HEK293 (cell line): ENCODE data around the gene ZFYVE19.
A peak's percentile ranks its signal among the peaks of the same experiment; 100 is the strongest.

Experiments
- BCL11B ChIP-seq: fragments of 450-650 bp; formaldehyde crosslinking; IDR thresholded peaks from 2 replicates; pipeline ENCODE4 v1.5.1; 2016; ENCODE audit warnings: low read depth, missing biosample characterization, missing genetic modification characterization
- EGR2 ChIP-seq: fragments of 450-650 bp; formaldehyde crosslinking; IDR thresholded peaks from 2 replicates; pipeline ENCODE4 v1.5.1; 2016; ENCODE audit warnings: low read depth, missing biosample characterization, missing genetic modification characterization
- FEZF1 ChIP-seq: fragments of 450-650 bp; formaldehyde crosslinking; IDR thresholded peaks from 2 replicates; pipeline ENCODE4 v1.5.1; 2016; ENCODE audit warnings: missing biosample characterization, missing genetic modification characterization
- IKZF3 ChIP-seq: fragments of 450-650 bp; IDR thresholded peaks from 2 replicates; pipeline ENCODE4 v1.5.0; 2018; ENCODE audit warnings: missing biosample characterization, mild to moderate bottlenecking, missing genetic modification characterization, moderate library complexity
- SP7 ChIP-seq: fragments of 450-650 bp; formaldehyde crosslinking; IDR thresholded peaks from 2 replicates; pipeline ENCODE4 v1.5.1; 2016; ENCODE audit warnings: missing biosample characterization, missing genetic modification characterization
- TCF7L2 ChIP-seq: IDR thresholded peaks from 2 replicates; pipeline ENCODE4 v1.6.1; 2011; ENCODE audit warnings: low read depth, mild to moderate bottlenecking, inconsistent platforms, low read length, moderate library complexity, borderline replicate concordance
- WT1 ChIP-seq: fragments of 450-650 bp; formaldehyde crosslinking; IDR thresholded peaks from 2 replicates; pipeline ENCODE4 v1.5.1; 2016; ENCODE audit warnings: missing biosample characterization, missing genetic modification characterization
- YY2 ChIP-seq: fragments of 450-650 bp; formaldehyde crosslinking; IDR thresholded peaks from 2 replicates; pipeline ENCODE4 v1.5.1; 2016; ENCODE audit warnings: missing biosample characterization, missing genetic modification characterization
- ZFHX2 ChIP-seq: fragments of 450-650 bp; formaldehyde crosslinking; conservative IDR thresholded peaks from 2 replicates; pipeline ENCODE4 v1.5.1; 2016; ENCODE audit warnings: missing biosample characterization, missing genetic modification characterization
- ZFP3 ChIP-seq: fragments of 450-650 bp; formaldehyde crosslinking; IDR thresholded peaks from 2 replicates; pipeline ENCODE4 v1.5.1; 2016; ENCODE audit warnings: low read depth, missing biosample characterization, missing genetic modification characterization
- ZFP69B ChIP-seq: fragments of 450-650 bp; formaldehyde crosslinking; IDR thresholded peaks from 2 replicates; pipeline ENCODE4 v1.5.1; 2016; ENCODE audit warnings: missing biosample characterization, missing genetic modification characterization
- ZNF184 ChIP-seq: fragments of 450-650 bp; IDR thresholded peaks from 2 replicates; pipeline ENCODE4 v1.5.1; 2018; ENCODE audit warnings: missing biosample characterization, mild to moderate bottlenecking, missing genetic modification characterization
- ZNF19 ChIP-seq: fragments of 450-650 bp; formaldehyde crosslinking; IDR thresholded peaks from 2 replicates; pipeline ENCODE4; 2016; ENCODE audit warnings: missing biosample characterization, missing genetic modification characterization, low read depth
- ZNF211 ChIP-seq: fragments of 450-650 bp; formaldehyde crosslinking; IDR thresholded peaks from 2 replicates; pipeline ENCODE4 v1.5.1; 2016; ENCODE audit warnings: low read depth, missing biosample characterization, missing genetic modification characterization
- ZNF223 ChIP-seq: fragments of 450-650 bp; formaldehyde crosslinking; IDR thresholded peaks from 2 replicates; pipeline ENCODE4 v1.5.1; 2016; ENCODE audit warnings: missing biosample characterization, missing genetic modification characterization
- ZNF24 ChIP-seq: fragments of 450-650 bp; formaldehyde crosslinking; IDR thresholded peaks from 2 replicates; pipeline ENCODE4 v1.5.1; 2016; ENCODE audit warnings: missing biosample characterization, missing genetic modification characterization
- ZNF354C ChIP-seq: fragments of 450-650 bp; formaldehyde crosslinking; IDR thresholded peaks from 2 replicates; pipeline ENCODE4 v1.5.1; 2016; ENCODE audit warnings: missing biosample characterization, missing genetic modification characterization, low read depth, borderline replicate concordance
- ZNF501 ChIP-seq: fragments of 450-650 bp; formaldehyde crosslinking; IDR thresholded peaks from 2 replicates; pipeline ENCODE4 v1.5.1; 2016; ENCODE audit warnings: missing biosample characterization, missing genetic modification characterization
- ZNF571 ChIP-seq: fragments of 450-650 bp; formaldehyde crosslinking; IDR thresholded peaks from 2 replicates; pipeline ENCODE4 v1.5.0; 2017; ENCODE audit warnings: missing biosample characterization, missing genetic modification characterization
- ZNF596 ChIP-seq: fragments of 450-650 bp; IDR thresholded peaks from 2 replicates; pipeline ENCODE4 v1.5.0; 2018; ENCODE audit warnings: missing biosample characterization, mild to moderate bottlenecking, missing genetic modification characterization, moderate library complexity
- ZNF600 ChIP-seq: fragments of 450-650 bp; formaldehyde crosslinking; IDR thresholded peaks from 2 replicates; pipeline ENCODE4 v1.5.1; 2016; ENCODE audit warnings: missing biosample characterization, missing genetic modification characterization
- ZNF660 ChIP-seq: fragments of 450-650 bp; IDR thresholded peaks from 2 replicates; pipeline ENCODE4 v1.5.1; 2018; ENCODE audit warnings: missing biosample characterization, mild to moderate bottlenecking, missing genetic modification characterization
- ZNF707 ChIP-seq: fragments of 450-650 bp; formaldehyde crosslinking; IDR thresholded peaks from 2 replicates; pipeline ENCODE4 v1.5.1; 2016; ENCODE audit warnings: missing biosample characterization, missing genetic modification characterization
- ZNF76 ChIP-seq: fragments of 450-650 bp; formaldehyde crosslinking; IDR thresholded peaks from 2 replicates; pipeline ENCODE4; 2016; ENCODE audit warnings: low read depth, missing biosample characterization, missing genetic modification characterization, borderline replicate concordance
- ZNF768 ChIP-seq: fragments of 450-650 bp; formaldehyde crosslinking; IDR thresholded peaks from 2 replicates; pipeline ENCODE4 v1.5.1; 2018; ENCODE audit warnings: missing biosample characterization, mild to moderate bottlenecking, missing genetic modification characterization
- ZNF785 ChIP-seq: fragments of 450-650 bp; formaldehyde crosslinking; IDR thresholded peaks from 2 replicates; pipeline ENCODE4 v1.5.1; 2016; ENCODE audit warnings: missing biosample characterization, missing genetic modification characterization
- ZNF792 ChIP-seq: fragments of 450-650 bp; formaldehyde crosslinking; IDR thresholded peaks from 2 replicates; pipeline ENCODE4 v1.5.1; 2016; ENCODE audit warnings: missing biosample characterization, missing genetic modification characterization
- ZSCAN16 ChIP-seq: fragments of 450-650 bp; formaldehyde crosslinking; IDR thresholded peaks from 2 replicates; pipeline ENCODE4 v1.5.1; 2016; ENCODE audit warnings: missing biosample characterization, missing genetic modification characterization
- TF ChIP-seq, protein P1 (sequence below): fragments of 450-650 bp; formaldehyde crosslinking; IDR thresholded peaks from 2 replicates; pipeline ENCODE4 v1.5.1; 2017; ENCODE audit warnings: missing biosample characterization, missing genetic modification characterization
- TF ChIP-seq, protein P2 (sequence below): IDR thresholded peaks from 2 replicates; pipeline ENCODE4 v1.6.1; 2011; ENCODE audit warnings: mild to moderate bottlenecking, low read depth, low read length, borderline replicate concordance
- TF ChIP-seq, protein P3 (sequence below): fragments of 450-650 bp; IDR thresholded peaks from 2 replicates; pipeline ENCODE4 v1.5.1; 2018; ENCODE audit warnings: missing biosample characterization, mild to moderate bottlenecking, missing genetic modification characterization
- TF ChIP-seq, protein P4 (sequence below): fragments of 450-650 bp; formaldehyde crosslinking; IDR thresholded peaks from 2 replicates; pipeline ENCODE4 v1.5.1; 2016; ENCODE audit warnings: missing biosample characterization, missing genetic modification characterization
- TF ChIP-seq, protein P5 (sequence below): fragments of 450-650 bp; formaldehyde crosslinking; IDR thresholded peaks from 2 replicates; pipeline ENCODE4 v1.5.1; 2016; ENCODE audit warnings: missing biosample characterization, missing genetic modification characterization
- TF ChIP-seq, protein P6 (sequence below): fragments of 450-650 bp; formaldehyde crosslinking; IDR thresholded peaks from 2 replicates; pipeline ENCODE4 v1.5.1; 2017; ENCODE audit warnings: missing biosample characterization, mild to moderate bottlenecking, missing genetic modification characterization, moderate library complexity

Gene ZFYVE19

DNA sequence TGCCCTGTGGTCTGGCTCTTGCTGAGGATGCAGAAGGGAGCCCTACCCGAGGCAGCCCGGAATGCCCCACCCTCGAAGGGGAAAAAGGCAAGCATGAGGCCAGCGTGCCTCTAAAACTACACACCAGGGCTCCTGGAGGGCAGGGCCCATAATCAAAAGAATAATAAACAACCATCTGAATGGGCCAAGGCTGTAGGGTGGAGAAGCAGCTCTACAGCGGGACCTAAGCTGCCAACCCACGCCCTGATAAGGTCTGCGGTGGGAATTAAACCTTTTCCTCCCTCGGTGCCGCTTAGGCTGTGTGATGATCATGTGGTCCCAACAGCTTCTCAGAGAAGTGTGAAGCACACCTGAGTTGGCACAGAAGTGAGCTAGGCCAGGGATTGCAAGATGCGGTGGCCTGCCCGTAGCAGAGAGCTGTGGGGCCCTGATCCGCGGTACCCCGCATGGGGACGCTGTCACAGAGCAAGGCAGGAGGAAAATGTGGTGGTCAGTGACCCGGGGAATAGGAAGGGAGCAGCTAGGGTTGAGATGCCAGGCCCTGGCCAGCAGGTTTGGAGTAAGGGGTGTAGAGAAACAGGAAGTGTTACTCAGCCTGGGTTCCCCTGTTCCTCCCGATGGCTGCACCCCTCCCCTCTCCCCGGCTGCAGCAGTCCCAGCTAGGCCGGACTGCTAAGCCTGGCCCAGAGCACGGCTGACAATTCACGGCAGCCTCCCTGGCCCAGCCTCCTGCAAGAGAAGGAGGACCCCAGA, 38.2 kb upstream of the ZFYVE19 start (continued):
- TF ChIP-seq ZFP69B (tag by site-specific recombination) (no peak; the same call in 1 of the 2 replicates), BCL11B (no peak; the same call in 1 of the 2 replicates), ZNF76 (tag by site-specific recombination) (no peak), ZNF223 (tag by site-specific recombination) (no peak), WT1 (peak; percentile 74; the same call in 1 of the 2 replicates), ZNF19 (tag by site-specific recombination) (no peak), EGR2 (peak; percentile 52; the same call in 1 of the 2 replicates), IKZF3 (0 out of 2 replicates have a peak, but pooled peaks have one; percentile 26), ZNF211 (tag by site-specific recombination) (no peak), ZFP3 (no peak), ZFHX2 (tag by site-specific recombination) (peak; percentile 63), ZNF707 (no peak), ZSCAN16 (no peak), TCF7L2 (no peak), ZNF596 (no peak), ZNF24 (tag by site-specific recombination) (no peak), YY2 (tag by site-specific recombination) (no peak), ZNF792 (no peak), FEZF1 (tag by site-specific recombination) (peak; percentile 84), ZNF785 (no peak), ZNF768 (no peak), SP7 (tag by site-specific recombination) (0 out of 2 replicates have a peak, but pooled peaks have one; percentile 18), ZNF501 (no peak), ZNF354C (tag by site-specific recombination) (no peak), ZNF184 (tag by site-specific recombination) (no peak), ZNF600 (no peak), ZNF660 (no peak), ZNF571 (no peak)
- TF ChIP-seq, protein P1, sequence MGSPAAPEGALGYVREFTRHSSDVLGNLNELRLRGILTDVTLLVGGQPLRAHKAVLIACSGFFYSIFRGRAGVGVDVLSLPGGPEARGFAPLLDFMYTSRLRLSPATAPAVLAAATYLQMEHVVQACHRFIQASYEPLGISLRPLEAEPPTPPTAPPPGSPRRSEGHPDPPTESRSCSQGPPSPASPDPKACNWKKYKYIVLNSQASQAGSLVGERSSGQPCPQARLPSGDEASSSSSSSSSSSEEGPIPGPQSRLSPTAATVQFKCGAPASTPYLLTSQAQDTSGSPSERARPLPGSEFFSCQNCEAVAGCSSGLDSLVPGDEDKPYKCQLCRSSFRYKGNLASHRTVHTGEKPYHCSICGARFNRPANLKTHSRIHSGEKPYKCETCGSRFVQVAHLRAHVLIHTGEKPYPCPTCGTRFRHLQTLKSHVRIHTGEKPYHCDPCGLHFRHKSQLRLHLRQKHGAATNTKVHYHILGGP, result no peak
- TF ChIP-seq, protein P2, sequence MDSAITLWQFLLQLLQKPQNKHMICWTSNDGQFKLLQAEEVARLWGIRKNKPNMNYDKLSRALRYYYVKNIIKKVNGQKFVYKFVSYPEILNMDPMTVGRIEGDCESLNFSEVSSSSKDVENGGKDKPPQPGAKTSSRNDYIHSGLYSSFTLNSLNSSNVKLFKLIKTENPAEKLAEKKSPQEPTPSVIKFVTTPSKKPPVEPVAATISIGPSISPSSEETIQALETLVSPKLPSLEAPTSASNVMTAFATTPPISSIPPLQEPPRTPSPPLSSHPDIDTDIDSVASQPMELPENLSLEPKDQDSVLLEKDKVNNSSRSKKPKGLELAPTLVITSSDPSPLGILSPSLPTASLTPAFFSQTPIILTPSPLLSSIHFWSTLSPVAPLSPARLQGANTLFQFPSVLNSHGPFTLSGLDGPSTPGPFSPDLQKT, result no peak
- TF ChIP-seq, protein P3, sequence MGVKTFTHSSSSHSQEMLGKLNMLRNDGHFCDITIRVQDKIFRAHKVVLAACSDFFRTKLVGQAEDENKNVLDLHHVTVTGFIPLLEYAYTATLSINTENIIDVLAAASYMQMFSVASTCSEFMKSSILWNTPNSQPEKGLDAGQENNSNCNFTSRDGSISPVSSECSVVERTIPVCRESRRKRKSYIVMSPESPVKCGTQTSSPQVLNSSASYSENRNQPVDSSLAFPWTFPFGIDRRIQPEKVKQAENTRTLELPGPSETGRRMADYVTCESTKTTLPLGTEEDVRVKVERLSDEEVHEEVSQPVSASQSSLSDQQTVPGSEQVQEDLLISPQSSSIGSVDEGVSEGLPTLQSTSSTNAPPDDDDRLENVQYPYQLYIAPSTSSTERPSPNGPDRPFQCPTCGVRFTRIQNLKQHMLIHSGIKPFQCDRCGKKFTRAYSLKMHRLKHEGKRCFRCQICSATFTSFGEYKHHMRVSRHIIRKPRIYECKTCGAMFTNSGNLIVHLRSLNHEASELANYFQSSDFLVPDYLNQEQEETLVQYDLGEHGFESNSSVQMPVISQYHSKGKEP (tag by site-specific recombination), result no peak
- TF ChIP-seq, protein P4, sequence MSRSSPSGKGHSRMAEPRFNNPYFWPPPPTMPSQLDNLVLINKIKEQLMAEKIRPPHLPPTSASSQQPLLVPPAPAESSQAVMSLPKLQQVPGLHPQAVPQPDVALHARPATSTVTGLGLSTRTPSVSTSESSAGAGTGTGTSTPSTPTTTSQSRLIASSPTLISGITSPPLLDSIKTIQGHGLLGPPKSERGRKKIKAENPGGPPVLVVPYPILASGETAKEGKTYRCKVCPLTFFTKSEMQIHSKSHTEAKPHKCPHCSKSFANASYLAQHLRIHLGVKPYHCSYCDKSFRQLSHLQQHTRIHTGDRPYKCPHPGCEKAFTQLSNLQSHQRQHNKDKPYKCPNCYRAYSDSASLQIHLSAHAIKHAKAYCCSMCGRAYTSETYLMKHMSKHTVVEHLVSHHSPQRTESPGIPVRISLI (tag by site-specific recombination), result no peak
- TF ChIP-seq, protein P5, sequence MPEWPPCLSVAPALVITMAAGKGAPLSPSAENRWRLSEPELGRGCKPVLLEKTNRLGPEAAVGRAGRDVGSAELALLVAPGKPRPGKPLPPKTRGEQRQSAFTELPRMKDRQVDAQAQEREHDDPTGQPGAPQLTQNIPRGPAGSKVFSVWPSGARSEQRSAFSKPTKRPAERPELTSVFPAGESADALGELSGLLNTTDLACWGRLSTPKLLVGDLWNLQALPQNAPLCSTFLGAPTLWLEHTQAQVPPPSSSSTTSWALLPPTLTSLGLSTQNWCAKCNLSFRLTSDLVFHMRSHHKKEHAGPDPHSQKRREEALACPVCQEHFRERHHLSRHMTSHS (tag by site-specific recombination), result no peak
- TF ChIP-seq, protein P6, sequence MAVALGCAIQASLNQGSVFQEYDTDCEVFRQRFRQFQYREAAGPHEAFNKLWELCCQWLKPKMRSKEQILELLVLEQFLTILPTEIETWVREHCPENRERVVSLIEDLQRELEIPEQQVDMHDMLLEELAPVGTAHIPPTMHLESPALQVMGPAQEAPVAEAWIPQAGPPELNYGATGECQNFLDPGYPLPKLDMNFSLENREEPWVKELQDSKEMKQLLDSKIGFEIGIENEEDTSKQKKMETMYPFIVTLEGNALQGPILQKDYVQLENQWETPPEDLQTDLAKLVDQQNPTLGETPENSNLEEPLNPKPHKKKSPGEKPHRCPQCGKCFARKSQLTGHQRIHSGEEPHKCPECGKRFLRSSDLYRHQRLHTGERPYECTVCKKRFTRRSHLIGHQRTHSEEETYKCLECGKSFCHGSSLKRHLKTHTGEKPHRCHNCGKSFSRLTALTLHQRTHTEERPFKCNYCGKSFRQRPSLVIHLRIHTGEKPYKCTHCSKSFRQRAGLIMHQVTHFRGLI (tag by site-specific recombination), result no peak
